OCI-LY3 (cell line): ENCODE data around the gene QSER1.

Source experiments
- H2AFZ ChIP-seq: fragments of 200-600, 300-600 bp; shearing (Covaris generic); 2 replicates; pipeline ENCODE4 v1.6.0; 2014; ENCODE audit warnings: antibody characterized with exemption, low read depth, low read length
- H3K27ac ChIP-seq: fragments of 200-600, 300-600 bp; sonication (generic); 2 replicates; pipeline ENCODE4 v1.5.1; 2014; ENCODE audit warnings: mild to moderate bottlenecking, low read length, moderate library complexity, mixed read lengths
- H3K27me3 ChIP-seq: fragments of 200-600, 300-600 bp; sonication (generic); 2 replicates; pipeline ENCODE4 v1.6.1; 2014; ENCODE audit warnings: low read depth, low read length, mixed read lengths
- H3K36me3 ChIP-seq: fragments of 200-600, 300-600 bp; sonication (generic); replicated peaks from 2 replicates; pipeline ENCODE3; 2014; ENCODE audit warnings: low read depth, low read length, mixed read lengths
- H3K4me1 ChIP-seq: fragments of 300-600, 200-600 bp; sonication (generic); 2 replicates; pipeline ENCODE4 v1.6.1; 2014; ENCODE audit warnings: low read length, mixed read lengths
- H3K4me2 ChIP-seq: fragments of 200-600, 300-600 bp; sonication (generic); 2 replicates; pipeline ENCODE4 v1.6.1; 2014; ENCODE audit warnings: low read length, mixed read lengths
- H3K4me3 ChIP-seq: fragments of 300-600, 200-600 bp; sonication (generic); 2 replicates; pipeline ENCODE4 v1.5.1; 2014; ENCODE audit warnings: antibody characterized with exemption, mild to moderate bottlenecking, low read length, moderate library complexity
- H3K79me2 ChIP-seq: fragments of 300-600, 200-600 bp; shearing (Covaris generic); 2 replicates; pipeline ENCODE4 v1.6.1; 2014; ENCODE audit warnings: mild to moderate bottlenecking, low read length, mixed read lengths
- H3K9ac ChIP-seq: fragments of 300-600, 200-600 bp; shearing (Covaris generic); 2 replicates; pipeline ENCODE4 v1.6.0; 2014; ENCODE audit warnings: mild to moderate bottlenecking, low read length, moderate library complexity
- H3K9me3 ChIP-seq: fragments of 200-600, 300-600 bp; shearing (Covaris generic); 2 replicates; pipeline ENCODE4 v1.6.1; 2014; ENCODE audit warnings: low read length, mixed read lengths; ENCODE audit not compliant: insufficient read depth
- H4K20me1 ChIP-seq: fragments of 200-600, 300-600 bp; sonication (generic); 2 replicates; pipeline ENCODE4 v1.6.1; 2016; ENCODE audit warnings: low read length, mixed read lengths; ENCODE audit not compliant: insufficient read depth
- CTCF ChIP-seq: fragments of 200-600, 300-600 bp; sonication (generic); IDR thresholded peaks from 2 replicates; pipeline ENCODE4 v1.5.1; 2014; ENCODE audit warnings: antibody characterized with exemption, low read length, low read depth
- EZH2phosphoT487 ChIP-seq: fragments of 200-600 bp; shearing (Covaris generic); IDR thresholded peaks from 2 replicates; pipeline ENCODE4 v1.6.1; 2018; ENCODE audit warnings: antibody characterized with exemption, mixed run types, low read depth

The QSER1 gene

GRCh38 chr11:32918427-32918826 is 25.8 kb downstream of the QSER1 start:
- no peaks in the 10 kb centered on the region for H3K27me3 ChIP-seq
- H3K79me2 ChIP-seq: peaks cover 69% of the 10 kb centered on the region
- H3K9me3 ChIP-seq: no peaks in the 10 kb centered on the region
- TF ChIP-seq CTCF: no peak
- no peak for TF ChIP-seq EZH2phosphoT487
- H4K20me1 ChIP-seq: peaks cover 20% of the 10 kb centered on the region
- no peak overlapping the region for H3K27ac ChIP-seq
- H2AFZ ChIP-seq: no peak overlapping the region
- no peaks in the 10 kb centered on the region for H3K36me3 ChIP-seq
- H3K4me1 ChIP-seq: no peaks in the 10 kb centered on the region
- no peak overlapping the region for H3K4me3 ChIP-seq
- no peak overlapping the region for H3K9ac ChIP-seq
- no peak overlapping the region for H3K4me2 ChIP-seq

GRCh38 chr11:32919338-32919737 is 26.7 kb downstream of the QSER1 start:
- no peak overlapping the region for H3K4me2 ChIP-seq
- H3K9ac ChIP-seq: no peak overlapping the region
- no peak overlapping the region for H3K27ac ChIP-seq
- H3K9me3 ChIP-seq: no peaks in the 10 kb centered on the region
- no peaks in the 10 kb centered on the region for H3K27me3 ChIP-seq
- no peak overlapping the region for H2AFZ ChIP-seq
- TF ChIP-seq CTCF (no peak), EZH2phosphoT487 (no peak)
- H3K36me3 ChIP-seq: no peaks in the 10 kb centered on the region
- no peak overlapping the region for H3K4me3 ChIP-seq
- peaks cover 18% of the 10 kb centered on the region for H4K20me1 ChIP-seq
- H3K79me2 ChIP-seq: peaks cover 63% of the 10 kb centered on the region
- no peaks in the 10 kb centered on the region for H3K4me1 ChIP-seq

GRCh38 chr11:32920570-32920969 is 28.0 kb downstream of the QSER1 start:
- peaks cover 53% of the 10 kb centered on the region for H3K79me2 ChIP-seq
- H4K20me1 ChIP-seq: peaks cover 18% of the 10 kb centered on the region
- no peaks in the 10 kb centered on the region for H3K4me1 ChIP-seq
- H3K9ac ChIP-seq: no peak overlapping the region
- H3K4me2 ChIP-seq: no peak overlapping the region
- no peak overlapping the region for H3K27ac ChIP-seq
- TF ChIP-seq EZH2phosphoT487: no peak
- TF ChIP-seq CTCF: no peak
- H2AFZ ChIP-seq: no peak overlapping the region
- H3K36me3 ChIP-seq: no peaks in the 10 kb centered on the region
- no peak overlapping the region for H3K4me3 ChIP-seq
- no peaks in the 10 kb centered on the region for H3K9me3 ChIP-seq
- H3K27me3 ChIP-seq: no peaks in the 10 kb centered on the region

GRCh38 chr11:32921204-32921603 is 28.6 kb downstream of the QSER1 start:
- H3K36me3 ChIP-seq: no peaks in the 10 kb centered on the region
- H3K27ac ChIP-seq: no peak overlapping the region
- peaks cover 24% of the 10 kb centered on the region for H4K20me1 ChIP-seq
- H3K27me3 ChIP-seq: no peaks in the 10 kb centered on the region
- no peak overlapping the region for H3K4me2 ChIP-seq
- no peak for TF ChIP-seq CTCF
- TF ChIP-seq EZH2phosphoT487: no peak
- H3K9ac ChIP-seq: no peak overlapping the region
- H3K79me2 ChIP-seq: peaks cover 58% of the 10 kb centered on the region
- H3K4me3 ChIP-seq: no peak overlapping the region
- no peaks in the 10 kb centered on the region for H3K4me1 ChIP-seq
- no peak overlapping the region for H2AFZ ChIP-seq
- H3K9me3 ChIP-seq: no peaks in the 10 kb centered on the region
